ENCODE results near the gene ABCA8.
"Not testable (repeated sequence)": the region's sequence is repeated elsewhere in the genome, so short reads cannot be mapped to it uniquely, and the experiment has no call there.

ABCA8 gene

DNA sequence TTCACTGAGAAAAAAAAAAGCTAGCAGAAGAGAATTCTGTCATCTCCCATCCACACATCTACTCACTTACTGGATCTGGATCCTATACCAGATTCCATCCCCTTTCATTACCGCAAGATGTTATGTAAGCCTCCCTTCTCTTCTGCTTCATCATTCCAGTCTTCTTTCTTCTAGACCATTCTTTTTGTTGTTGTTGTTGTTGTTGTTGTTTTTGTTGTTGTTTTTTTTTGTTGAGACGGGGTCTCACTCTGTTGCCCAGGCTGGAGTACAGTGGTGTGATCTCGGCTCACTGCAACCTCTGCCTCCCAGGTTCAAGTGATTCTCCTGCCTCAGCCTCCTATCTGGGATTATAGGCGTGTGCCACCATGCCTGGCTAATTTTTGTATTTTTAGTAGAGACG, 131.0 kb downstream of the ABCA8 start:
- DNase-seq (ENCODE audit: low read depth), result not testable (repeated sequence)

DNA sequence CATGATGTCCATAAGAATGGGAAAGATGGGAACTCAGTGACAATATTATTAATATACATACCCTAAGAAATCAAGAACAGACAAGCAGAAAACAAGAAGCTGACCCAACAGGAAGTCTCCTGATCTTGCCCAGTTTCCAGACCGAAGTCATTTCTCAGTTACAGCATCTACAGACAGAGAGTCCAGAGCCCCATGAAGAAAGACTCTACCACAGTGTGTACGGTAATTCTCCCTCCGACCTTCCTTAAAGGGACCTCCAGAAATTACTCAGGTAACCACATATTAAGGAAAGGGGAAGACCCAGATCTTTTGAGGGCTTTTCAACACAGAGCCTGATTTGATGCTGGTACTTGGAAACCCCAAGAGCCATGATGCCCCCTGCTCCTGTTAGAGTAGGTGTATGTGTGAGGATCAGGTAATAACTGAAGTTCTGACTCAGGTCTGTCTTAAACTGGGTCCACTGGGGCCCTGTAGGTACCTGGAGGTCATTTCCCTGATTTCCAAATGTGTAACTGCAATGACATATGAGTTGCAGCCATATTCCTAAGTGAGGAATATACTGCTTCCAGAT, 132.4 kb downstream of the ABCA8 start:
- DNase-seq (ENCODE audit: low read depth), result no peak

DNA sequence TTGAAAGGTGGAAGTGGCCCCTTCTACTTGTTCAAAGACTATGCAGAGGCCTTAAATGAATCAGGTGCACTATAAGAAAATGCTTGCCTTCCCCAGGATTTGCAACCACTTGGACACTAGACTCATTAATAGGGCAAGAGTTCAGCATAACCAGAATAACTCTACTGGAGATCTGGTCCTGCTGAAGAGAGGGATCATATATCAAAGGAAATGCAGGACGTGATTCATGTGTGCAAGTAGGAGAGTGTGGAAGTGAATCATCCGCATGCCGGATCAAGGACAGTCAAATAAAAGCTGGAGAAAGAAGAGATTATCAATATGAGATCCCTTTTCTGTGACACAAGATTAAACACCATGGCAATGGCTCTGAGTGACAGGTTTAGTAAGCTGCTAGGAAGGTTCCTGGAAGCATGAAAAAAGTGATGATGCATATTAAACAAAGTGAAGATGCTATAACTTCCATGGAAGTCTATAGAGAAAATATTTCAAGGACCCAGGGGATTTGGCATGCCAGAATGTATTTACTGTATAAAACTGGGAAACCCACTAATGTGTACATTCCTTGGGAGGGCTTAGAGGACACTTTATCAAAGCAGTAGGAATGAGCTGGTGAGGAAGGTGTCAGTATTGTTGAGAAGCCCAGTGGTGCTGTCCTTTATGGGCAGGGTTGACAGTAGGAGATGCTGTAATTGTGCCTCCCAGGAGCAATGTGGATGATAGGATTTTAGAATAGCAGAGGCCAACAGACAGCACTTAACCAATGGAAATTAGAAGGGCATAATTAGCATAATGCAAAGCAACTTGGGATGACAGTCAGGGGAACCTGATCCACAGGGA, 133.1 kb downstream of the ABCA8 start:
- DNase-seq (ENCODE audit: low read depth), result no peak

DNA sequence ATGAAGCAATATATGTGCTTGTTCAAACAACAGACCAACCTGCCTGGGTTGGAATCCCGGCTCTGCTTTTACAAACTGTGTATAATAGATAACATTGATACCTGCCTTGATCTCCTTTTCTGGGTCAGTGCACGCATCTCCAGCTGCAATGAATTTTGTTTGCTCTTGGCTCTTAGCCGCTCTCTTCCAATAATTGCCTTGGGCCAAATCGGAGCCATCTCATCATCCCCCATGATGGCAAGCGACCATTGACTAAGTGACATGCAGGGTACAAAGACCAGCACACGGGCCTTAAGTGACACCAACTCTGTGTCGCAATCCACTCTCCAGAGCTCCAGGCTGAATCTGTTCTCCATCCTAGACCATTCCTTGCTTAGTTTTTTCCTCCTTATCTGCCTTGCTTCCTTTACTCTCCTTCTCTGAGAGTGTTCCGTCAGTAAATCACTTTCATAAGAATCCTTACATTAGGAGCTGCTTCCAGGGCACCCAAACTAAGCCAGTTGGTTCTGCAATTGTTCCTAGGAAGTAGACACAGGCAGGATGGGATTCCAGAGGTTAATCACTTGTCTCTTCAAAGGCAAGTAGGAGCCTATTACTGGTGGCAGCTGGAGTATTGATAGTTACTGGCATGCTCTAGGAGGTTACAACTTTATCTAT, 134.2 kb downstream of the ABCA8 start:
- no peak for DNase-seq (ENCODE audit: low read depth)

DNA sequence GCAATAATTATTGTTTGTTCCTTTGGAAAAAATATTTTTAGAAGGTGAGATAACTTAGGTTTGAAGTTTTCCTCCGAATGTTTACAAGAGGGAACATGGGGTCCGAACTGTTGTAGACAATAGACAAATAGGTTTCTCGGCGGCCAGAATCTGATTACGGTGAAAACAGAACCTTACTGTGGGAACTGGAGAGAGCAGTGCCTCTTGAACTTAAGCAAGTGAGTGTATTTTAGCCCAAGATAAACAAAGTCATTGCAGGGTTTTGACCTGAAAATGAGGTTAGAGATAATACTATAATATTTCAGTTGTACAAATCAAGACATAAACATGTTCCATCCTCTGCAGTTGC, 134.7 kb downstream of the ABCA8 start:
- DNase-seq (ENCODE audit: low read depth), result no peak

DNA sequence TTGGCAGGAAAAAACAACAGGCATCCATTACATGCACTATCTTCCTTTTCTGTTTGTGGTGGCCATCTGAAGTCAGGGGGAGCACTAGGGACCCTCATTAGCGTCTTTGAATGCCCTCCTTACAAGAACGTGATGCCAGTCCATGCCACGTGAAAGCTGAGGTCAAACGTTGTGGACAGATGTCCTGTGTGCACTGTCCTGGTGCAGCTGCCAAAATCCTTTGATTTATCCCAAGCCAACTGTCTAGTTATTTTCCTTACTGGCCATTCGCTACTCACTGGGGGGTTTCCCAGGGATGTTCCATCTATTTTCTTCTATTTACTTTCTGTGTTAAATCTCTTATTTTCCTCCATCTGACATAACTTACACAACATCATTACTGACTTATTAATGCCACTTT, 135.7 kb downstream of the ABCA8 start:
- no peak for DNase-seq (ENCODE audit: low read depth)

Measured in activated T-cell treated with anti-CD3 and anti-CD28 coated beads for 24 hours (primary cell).